ENCODE measurements around the gene SLX4IP. TPM values are rescaled to one million over a fixed set of nuclear protein-coding genes. Genes with fewer than 3 reads are reported as not detected.

The SLX4IP gene
- total and polyA plus RNA-seq, 2 of the 13 experiments (the other 11 are each of a cell fraction or from before 2014, with no cell fraction given), result 3.6 to 7.3 TPM

DNA sequence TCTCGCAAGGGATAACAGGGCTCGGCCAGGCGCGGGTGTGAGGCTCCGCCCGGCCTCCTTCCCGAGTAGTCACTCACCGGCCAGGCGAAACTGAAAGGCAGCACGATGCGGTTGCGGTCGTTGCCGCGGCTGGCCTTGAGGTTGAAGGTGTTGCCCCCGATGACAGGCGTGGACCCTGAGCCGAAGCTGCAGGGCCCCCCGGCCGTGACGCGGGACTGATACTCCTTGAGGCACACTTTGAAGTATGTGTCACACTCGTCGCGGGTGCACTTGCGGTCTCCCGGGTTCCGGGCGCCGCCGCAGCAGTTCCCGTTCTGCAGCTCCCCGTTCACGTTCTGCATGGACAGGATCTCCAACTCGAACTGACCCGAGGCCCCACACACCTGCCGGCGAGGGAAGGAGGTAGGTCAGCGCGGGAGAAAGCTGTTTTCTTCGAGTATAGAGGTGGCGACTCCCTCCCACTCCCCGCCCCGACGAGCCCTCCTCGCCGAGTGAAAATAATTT, 237.6 kb downstream of the SLX4IP start (continued):
- TF ChIP-seq ZMYM2 (CRISPR knock-in tag; IDR thresholded peaks at IDR 0.05) (peak; percentile 60; the same call in 1 of the 2 replicates), REL (CRISPR knock-in tag; conservative IDR thresholded peaks at IDR 0.05) (no peak), SIX4 (CRISPR knock-in tag; IDR thresholded peaks at IDR 0.05) (no peak), ZNF282 (IDR thresholded peaks at IDR 0.05; ENCODE audit: partially characterized antibody) (no peak), MAFF (IDR thresholded peaks at IDR 0.05; ENCODE audit: low read depth, low read length) (no peak), KLF13 (CRISPR knock-in tag; IDR thresholded peaks at IDR 0.05) (no peak), RXRB (CRISPR knock-in tag; IDR thresholded peaks at IDR 0.05; ENCODE audit: borderline replicate concordance) (no peak; the same call in 1 of the 2 replicates), ZSCAN20 (CRISPR knock-in tag; IDR thresholded peaks at IDR 0.05; ENCODE audit: borderline replicate concordance) (no peak; the same call in 1 of the 2 replicates)
- TF ChIP-seq, protein P1, sequence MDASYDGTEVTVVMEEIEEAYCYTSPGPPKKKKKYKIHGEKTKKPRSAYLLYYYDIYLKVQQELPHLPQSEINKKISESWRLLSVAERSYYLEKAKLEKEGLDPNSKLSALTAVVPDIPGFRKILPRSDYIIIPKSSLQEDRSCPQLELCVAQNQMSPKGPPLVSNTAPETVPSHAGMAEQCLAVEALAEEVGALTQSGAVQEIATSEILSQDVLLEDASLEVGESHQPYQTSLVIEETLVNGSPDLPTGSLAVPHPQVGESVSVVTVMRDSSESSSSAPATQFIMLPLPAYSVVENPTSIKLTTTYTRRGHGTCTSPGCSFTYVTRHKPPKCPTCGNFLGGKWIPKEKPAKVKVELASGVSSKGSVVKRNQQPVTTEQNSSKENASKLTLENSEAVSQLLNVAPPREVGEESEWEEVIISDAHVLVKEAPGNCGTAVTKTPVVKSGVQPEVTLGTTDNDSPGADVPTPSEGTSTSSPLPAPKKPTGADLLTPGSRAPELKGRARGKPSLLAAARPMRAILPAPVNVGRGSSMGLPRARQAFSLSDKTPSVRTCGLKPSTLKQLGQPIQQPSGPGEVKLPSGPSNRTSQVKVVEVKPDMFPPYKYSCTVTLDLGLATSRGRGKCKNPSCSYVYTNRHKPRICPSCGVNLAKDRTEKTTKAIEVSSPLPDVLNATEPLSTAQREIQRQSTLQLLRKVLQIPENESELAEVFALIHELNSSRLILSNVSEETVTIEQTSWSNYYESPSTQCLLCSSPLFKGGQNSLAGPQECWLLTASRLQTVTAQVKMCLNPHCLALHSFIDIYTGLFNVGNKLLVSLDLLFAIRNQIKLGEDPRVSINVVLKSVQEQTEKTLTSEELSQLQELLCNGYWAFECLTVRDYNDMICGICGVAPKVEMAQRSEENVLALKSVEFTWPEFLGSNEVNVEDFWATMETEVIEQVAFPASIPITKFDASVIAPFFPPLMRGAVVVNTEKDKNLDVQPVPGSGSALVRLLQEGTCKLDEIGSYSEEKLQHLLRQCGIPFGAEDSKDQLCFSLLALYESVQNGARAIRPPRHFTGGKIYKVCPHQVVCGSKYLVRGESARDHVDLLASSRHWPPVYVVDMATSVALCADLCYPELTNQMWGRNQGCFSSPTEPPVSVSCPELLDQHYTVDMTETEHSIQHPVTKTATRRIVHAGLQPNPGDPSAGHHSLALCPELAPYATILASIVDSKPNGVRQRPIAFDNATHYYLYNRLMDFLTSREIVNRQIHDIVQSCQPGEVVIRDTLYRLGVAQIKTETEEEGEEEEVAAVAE (CRISPR knock-in tag; IDR thresholded peaks at IDR 0.05; ENCODE audit: borderline replicate concordance), result no peak; the same call in 1 of the 2 replicates
- TF ChIP-seq, protein P2, sequence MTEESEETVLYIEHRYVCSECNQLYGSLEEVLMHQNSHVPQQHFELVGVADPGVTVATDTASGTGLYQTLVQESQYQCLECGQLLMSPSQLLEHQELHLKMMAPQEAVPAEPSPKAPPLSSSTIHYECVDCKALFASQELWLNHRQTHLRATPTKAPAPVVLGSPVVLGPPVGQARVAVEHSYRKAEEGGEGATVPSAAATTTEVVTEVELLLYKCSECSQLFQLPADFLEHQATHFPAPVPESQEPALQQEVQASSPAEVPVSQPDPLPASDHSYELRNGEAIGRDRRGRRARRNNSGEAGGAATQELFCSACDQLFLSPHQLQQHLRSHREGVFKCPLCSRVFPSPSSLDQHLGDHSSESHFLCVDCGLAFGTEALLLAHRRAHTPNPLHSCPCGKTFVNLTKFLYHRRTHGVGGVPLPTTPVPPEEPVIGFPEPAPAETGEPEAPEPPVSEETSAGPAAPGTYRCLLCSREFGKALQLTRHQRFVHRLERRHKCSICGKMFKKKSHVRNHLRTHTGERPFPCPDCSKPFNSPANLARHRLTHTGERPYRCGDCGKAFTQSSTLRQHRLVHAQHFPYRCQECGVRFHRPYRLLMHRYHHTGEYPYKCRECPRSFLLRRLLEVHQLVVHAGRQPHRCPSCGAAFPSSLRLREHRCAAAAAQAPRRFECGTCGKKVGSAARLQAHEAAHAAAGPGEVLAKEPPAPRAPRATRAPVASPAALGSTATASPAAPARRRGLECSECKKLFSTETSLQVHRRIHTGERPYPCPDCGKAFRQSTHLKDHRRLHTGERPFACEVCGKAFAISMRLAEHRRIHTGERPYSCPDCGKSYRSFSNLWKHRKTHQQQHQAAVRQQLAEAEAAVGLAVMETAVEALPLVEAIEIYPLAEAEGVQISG (CRISPR knock-in tag; IDR thresholded peaks at IDR 0.05), result no peak; the same call in 1 of the 2 replicates
- TF ChIP-seq, protein P3, sequence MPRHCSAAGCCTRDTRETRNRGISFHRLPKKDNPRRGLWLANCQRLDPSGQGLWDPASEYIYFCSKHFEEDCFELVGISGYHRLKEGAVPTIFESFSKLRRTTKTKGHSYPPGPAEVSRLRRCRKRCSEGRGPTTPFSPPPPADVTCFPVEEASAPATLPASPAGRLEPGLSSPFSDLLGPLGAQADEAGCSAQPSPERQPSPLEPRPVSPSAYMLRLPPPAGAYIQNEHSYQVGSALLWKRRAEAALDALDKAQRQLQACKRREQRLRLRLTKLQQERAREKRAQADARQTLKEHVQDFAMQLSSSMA (CRISPR knock-in tag; IDR thresholded peaks at IDR 0.05), result no peak
- TF ChIP-seq, protein P4, sequence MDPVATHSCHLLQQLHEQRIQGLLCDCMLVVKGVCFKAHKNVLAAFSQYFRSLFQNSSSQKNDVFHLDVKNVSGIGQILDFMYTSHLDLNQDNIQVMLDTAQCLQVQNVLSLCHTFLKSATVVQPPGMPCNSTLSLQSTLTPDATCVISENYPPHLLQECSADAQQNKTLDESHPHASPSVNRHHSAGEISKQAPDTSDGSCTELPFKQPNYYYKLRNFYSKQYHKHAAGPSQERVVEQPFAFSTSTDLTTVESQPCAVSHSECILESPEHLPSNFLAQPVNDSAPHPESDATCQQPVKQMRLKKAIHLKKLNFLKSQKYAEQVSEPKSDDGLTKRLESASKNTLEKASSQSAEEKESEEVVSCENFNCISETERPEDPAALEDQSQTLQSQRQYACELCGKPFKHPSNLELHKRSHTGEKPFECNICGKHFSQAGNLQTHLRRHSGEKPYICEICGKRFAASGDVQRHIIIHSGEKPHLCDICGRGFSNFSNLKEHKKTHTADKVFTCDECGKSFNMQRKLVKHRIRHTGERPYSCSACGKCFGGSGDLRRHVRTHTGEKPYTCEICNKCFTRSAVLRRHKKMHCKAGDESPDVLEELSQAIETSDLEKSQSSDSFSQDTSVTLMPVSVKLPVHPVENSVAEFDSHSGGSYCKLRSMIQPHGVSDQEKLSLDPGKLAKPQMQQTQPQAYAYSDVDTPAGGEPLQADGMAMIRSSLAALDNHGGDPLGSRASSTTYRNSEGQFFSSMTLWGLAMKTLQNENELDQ (CRISPR knock-in tag; IDR thresholded peaks at IDR 0.05; ENCODE audit: borderline replicate concordance), result no peak
- TF ChIP-seq, protein P5, sequence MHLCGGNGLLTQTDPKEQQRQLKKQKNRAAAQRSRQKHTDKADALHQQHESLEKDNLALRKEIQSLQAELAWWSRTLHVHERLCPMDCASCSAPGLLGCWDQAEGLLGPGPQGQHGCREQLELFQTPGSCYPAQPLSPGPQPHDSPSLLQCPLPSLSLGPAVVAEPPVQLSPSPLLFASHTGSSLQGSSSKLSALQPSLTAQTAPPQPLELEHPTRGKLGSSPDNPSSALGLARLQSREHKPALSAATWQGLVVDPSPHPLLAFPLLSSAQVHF (CRISPR knock-in tag; IDR thresholded peaks at IDR 0.05), result peak; percentile 76; the same call in 1 of the 2 replicates
- TF ChIP-seq, protein P6, sequence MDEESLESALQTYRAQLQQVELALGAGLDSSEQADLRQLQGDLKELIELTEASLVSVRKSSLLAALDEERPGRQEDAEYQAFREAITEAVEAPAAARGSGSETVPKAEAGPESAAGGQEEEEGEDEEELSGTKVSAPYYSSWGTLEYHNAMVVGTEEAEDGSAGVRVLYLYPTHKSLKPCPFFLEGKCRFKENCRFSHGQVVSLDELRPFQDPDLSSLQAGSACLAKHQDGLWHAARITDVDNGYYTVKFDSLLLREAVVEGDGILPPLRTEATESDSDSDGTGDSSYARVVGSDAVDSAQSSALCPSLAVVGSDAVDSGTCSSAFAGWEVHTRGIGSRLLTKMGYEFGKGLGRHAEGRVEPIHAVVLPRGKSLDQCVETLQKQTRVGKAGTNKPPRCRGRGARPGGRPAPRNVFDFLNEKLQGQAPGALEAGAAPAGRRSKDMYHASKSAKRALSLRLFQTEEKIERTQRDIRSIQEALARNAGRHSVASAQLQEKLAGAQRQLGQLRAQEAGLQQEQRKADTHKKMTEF (CRISPR knock-in tag; IDR thresholded peaks at IDR 0.05), result peak; percentile 53; the same call in 1 of the 2 replicates
- TF ChIP-seq, protein P7, sequence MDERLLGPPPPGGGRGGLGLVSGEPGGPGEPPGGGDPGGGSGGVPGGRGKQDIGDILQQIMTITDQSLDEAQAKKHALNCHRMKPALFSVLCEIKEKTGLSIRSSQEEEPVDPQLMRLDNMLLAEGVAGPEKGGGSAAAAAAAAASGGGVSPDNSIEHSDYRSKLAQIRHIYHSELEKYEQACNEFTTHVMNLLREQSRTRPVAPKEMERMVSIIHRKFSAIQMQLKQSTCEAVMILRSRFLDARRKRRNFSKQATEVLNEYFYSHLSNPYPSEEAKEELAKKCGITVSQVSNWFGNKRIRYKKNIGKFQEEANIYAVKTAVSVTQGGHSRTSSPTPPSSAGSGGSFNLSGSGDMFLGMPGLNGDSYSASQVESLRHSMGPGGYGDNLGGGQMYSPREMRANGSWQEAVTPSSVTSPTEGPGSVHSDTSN (CRISPR knock-in tag; IDR thresholded peaks at IDR 0.05), result no peak
